RWPE2 (cell line): Measurements from ENCODE around the gene C21orf91.

Experiments
- ATAC-seq: fragments of 200-7000 bp; cut with Tn5 transposase; 3 replicates; pipeline ENCODE4 v1.9.1; 2021; ENCODE audit warnings: low read depth
- DNase-seq: peaks from one replicate; pipeline ENCODE4 v3.0.0-alpha.2; 2020; ENCODE audit warnings: low spot score
- H3K27ac ChIP-seq: fragments of 450-650 bp; 2 replicates; pipeline ENCODE4 v1.5.1; 2017; ENCODE audit warnings: mild to moderate bottlenecking; ENCODE audit not compliant: poor library complexity, severe bottlenecking
- H3K27me3 ChIP-seq: fragments of 250-450 bp; sonication (Bioruptor Pico); 2 replicates; pipeline ENCODE4 v1.5.1; 2021; ENCODE audit warnings: mild to moderate bottlenecking, moderate library complexity; ENCODE audit not compliant: insufficient read depth, poor library complexity, severe bottlenecking
- H3K36me3 ChIP-seq: fragments of 250-450 bp; sonication (Bioruptor Pico); 2 replicates; pipeline ENCODE4 v1.5.1; 2020; ENCODE audit warnings: low read depth, mild to moderate bottlenecking, moderate library complexity
- H3K4me1 ChIP-seq: fragments of 250-450 bp; sonication (Bioruptor Pico); 2 replicates; pipeline ENCODE4 v1.5.1; 2021; ENCODE audit warnings: mild to moderate bottlenecking, moderate library complexity; ENCODE audit not compliant: insufficient read depth, poor library complexity, severe bottlenecking
- H3K4me3 ChIP-seq: fragments of 250-450 bp; sonication (Bioruptor Pico); 2 replicates; pipeline ENCODE4 v1.5.1; 2021; ENCODE audit warnings: mild to moderate bottlenecking, moderate library complexity; ENCODE audit not compliant: severe bottlenecking
- H3K9me3 ChIP-seq: fragments of 250-450 bp; sonication (Bioruptor Pico); 2 replicates; pipeline ENCODE4 v1.5.1; 2021; ENCODE audit warnings: mild to moderate bottlenecking, moderate library complexity; ENCODE audit not compliant: severe bottlenecking
- CTCF ChIP-seq: fragments of 450-650 bp; IDR thresholded peaks from one replicate; pipeline ENCODE4 v1.5.1; 2017; ENCODE audit warnings: mild to moderate bottlenecking, moderate library complexity; ENCODE audit not compliant: poor library complexity, severe bottlenecking

The C21orf91 gene

GRCh38 chr21:17853393-17854275 is 34.5 kb upstream of the C21orf91 start:
- DNase-seq = no peak
- H3K27me3 ChIP-seq = no peaks in the 10 kb centered on the region
- no peak for ATAC-seq
- no peak for TF ChIP-seq CTCF
- no peaks in the 10 kb centered on the region for H3K9me3 ChIP-seq
- H3K27ac ChIP-seq = no peak overlapping the region
- H3K4me1 ChIP-seq = peaks cover 8% of the 10 kb centered on the region
- no peak overlapping the region for H3K4me3 ChIP-seq
- no peaks in the 10 kb centered on the region for H3K36me3 ChIP-seq

- Histone ChIP-seq H3K27me3 (no peaks in the 10 kb centered on the region), H3K9me3 (no peaks in the 10 kb centered on the region), H3K27ac (no peak overlapping the region), H3K4me1 (peaks cover 16% of the 10 kb centered on the region), H3K4me3 (no peak overlapping the region), H3K36me3 (no peaks in the 10 kb centered on the region)
- TF ChIP-seq CTCF = no peak
- peak; percentile 63 for DNase-seq
- ATAC-seq = peak; percentile 88
These were observed 29.1 kb upstream of the C21orf91 start for GRCh38 chr21:17848228-17848627.

- Histone ChIP-seq H3K27ac (no peak overlapping the region), H3K27me3 (no peaks in the 10 kb centered on the region), H3K4me1 (no peaks in the 10 kb centered on the region), H3K9me3 (no peaks in the 10 kb centered on the region), H3K4me3 (no peak overlapping the region), H3K36me3 (no peaks in the 10 kb centered on the region)
- TF ChIP-seq CTCF = no peak
- ATAC-seq (no peak), DNase-seq (no peak)
These were observed 21.9 kb upstream of the C21orf91 start for GRCh38 chr21:17841103-17841502.

GRCh38 chr21:17834639-17835354 is 15.6 kb upstream of the C21orf91 start:
- TF ChIP-seq CTCF = no peak
- Histone ChIP-seq H3K4me1 (no peaks in the 10 kb centered on the region), H3K4me3 (no peak overlapping the region), H3K36me3 (no peaks in the 10 kb centered on the region), H3K27ac (no peak overlapping the region), H3K9me3 (no peaks in the 10 kb centered on the region), H3K27me3 (no peaks in the 10 kb centered on the region)
- DNase-seq (no peak), ATAC-seq (no peak)
